K562 treated with DMSO at 1 percent for 24 hours (cell line): Measurements from ENCODE around the gene OGA. TPM values are rescaled to one million over a fixed set of nuclear protein-coding genes. Genes with fewer than 3 reads are reported as not detected.

Experiments used
- total RNA-seq: library from RNA; unstranded; fragments of 300-600 nt; gene quantifications from 2 replicates; pipeline ENCODE4 v1.2.3, GENCODE V29; 2022; ENCODE audit warnings: low read depth; ENCODE audit not compliant: insufficient read depth

OGA gene
- 30.7 and 32.1 TPM in 2 replicates for total RNA-seq

DNA sequence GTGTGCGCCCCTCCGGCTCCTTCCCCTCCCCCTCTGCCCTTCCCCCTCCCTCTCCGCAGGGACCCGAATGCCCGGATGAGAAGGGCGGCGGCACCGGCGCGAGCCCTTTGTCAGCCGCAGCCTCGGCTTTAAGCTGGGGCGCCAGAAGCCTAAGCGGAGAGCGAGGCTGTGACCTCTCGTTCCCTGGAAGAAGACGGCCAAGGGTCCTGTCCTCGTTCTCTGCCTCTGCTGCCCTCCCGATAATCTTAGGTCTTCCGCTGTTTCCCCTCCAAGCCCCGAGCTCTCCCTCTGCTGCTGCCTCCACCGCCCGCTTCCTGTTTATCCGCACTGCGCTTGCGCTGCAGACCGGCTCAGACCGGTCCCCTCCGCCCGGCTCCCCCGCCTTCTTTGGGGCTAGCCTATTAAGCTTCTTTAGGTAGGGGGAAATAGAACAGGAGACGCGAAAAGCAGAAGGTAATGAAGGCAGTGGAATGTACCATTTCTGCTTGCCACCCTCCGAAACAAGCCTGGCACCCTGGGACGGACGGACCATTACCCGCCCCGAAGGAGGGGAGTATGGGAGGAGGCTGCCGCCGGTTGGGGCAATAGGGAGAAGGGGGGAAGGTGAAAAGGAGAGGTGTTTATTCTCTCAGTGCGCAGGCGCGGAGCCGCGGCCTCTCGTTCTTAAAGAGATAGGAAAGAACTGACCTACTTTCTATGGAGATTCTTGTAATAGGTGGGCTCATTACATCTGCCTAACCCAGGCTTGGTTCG lies at the start of gene OGA:
Gene OGA (minus strand): TSS at position 326 of the 753 bp plus-strand sequence. CDS start 422 bp downstream, outside the sequence.

GRCh38 chr10:101843032-101844021 lies 25.1 kb upstream of the OGA start, which contains the start of gene KCNIP2:
Gene KCNIP2 (minus strand): TSS chr10:101843800. CDS start chr10:101843568, 232 bp downstream.

GRCh38 chr10:101782811-101783735 lies 35.2 kb downstream of the OGA start, which contains the start of gene NPM3:
Gene NPM3 (minus strand): TSS chr10:101783446. CDS start chr10:101783390, 56 bp downstream.

DNA sequence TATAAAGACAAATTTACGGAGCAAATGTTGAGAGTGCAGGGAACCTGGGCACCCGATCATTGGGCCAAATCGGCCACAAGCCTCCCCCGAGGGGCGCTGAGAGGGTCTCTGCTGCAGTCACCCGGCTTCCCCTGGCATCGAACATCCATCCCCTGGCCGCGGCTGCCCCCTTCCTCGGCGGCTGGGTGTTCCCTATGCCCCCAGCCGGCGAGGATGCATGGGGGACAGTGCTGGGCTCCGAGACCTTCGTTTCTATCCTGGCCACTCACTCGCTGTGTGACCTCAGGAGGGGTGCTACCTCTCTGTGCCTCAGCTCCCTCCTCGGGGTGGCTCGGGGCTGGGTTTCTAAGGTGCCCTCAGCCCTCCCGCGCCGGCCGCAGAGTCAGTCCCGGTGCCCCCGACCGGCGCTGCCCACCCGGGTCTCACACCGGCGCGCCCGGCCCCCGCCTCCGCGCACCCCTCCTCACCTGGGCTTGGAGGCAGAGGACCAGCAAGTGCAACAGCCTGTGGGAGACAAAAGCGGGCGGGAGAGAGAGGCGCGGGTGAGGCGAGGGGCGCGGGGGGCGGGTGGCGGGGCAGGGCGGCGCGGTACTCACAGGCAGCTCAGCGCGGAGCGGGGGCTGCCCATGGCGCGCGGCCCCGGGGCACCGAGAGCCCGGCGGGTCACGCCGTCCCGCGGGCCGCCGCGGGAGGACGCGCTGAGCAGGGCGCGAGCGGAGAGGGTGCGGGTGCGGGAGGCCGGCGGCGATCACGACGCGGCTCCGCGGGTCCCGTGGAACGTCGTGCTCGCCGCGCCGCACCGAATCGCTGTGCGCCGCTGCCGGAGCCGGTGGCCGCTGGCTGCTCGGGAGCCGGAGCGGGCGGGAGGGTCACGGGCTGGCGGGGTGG lies 42.7 kb downstream of the OGA start, which contains the start of gene FGF8:
Gene FGF8 (minus strand): TSS at position 842 of the 888 bp plus-strand sequence. CDS start 214 bp downstream, at position 628.

Other genes with a start within 250 kb of the OGA start
- gene POLL, start 230.2 kb downstream of the OGA start, total RNA-seq, result 20.1 and 21.6 TPM in 2 replicates
- 13.4 and 14.5 TPM in 2 replicates for gene DPCD, start 230.1 kb downstream of the OGA start, total RNA-seq
- gene FBXW4, start 123.3 kb downstream of the OGA start, total RNA-seq, result 18.5 and 18.7 TPM in 2 replicates
- gene FGF8, start 42.3 kb downstream of the OGA start, total RNA-seq, result 0.44 TPM in 1 of 2 replicates, not detected in the other
- 48.9 and 49.0 TPM in 2 replicates for gene NPM3, start 35.0 kb downstream of the OGA start, total RNA-seq
- gene KCNIP2, start 25.4 kb upstream of the OGA start, total RNA-seq, result 1.3 and 1.4 TPM in 2 replicates
- not detected in 2 replicates for gene ARMH3, start 237.7 kb upstream of the OGA start, total RNA-seq
- 18.4 and 18.8 TPM in 2 replicates for gene HPS6, start 246.9 kb upstream of the OGA start, total RNA-seq